GM19324 (cell line): Measurements from ENCODE around the gene DNAJB6.
A peak's percentile ranks its signal among the peaks of the same experiment; 100 is the strongest.

Experiments
- ATAC-seq: cut with Tn5 transposase; IDR thresholded peaks from one replicate; pipeline ENCODE4 v1.9.1; 2021; ENCODE audit warnings: mild to moderate bottlenecking, moderate library complexity; ENCODE audit not compliant: unreplicated experiment, low FRiP score

Gene DNAJB6

DNA sequence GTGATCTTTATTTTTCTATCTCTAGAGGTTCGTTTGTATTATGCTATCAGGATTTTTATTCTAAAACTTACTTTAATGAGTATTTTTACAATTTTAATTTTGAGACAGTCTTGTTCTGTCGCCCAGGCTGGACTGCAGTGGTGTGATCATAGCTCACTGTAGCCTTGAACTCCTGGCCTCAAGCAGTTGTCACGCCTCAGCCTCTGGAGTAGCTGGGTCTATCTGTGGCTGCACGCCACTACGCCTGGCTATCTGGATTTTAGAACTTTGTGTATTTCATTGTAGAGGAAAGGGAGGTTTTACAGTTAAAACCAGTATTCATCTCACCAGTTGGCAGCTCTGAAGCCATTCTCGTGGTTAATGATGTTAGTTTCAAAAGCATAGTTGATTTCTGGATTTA lies 25.9 kb downstream of the DNAJB6 start:
- no peak for ATAC-seq

DNA sequence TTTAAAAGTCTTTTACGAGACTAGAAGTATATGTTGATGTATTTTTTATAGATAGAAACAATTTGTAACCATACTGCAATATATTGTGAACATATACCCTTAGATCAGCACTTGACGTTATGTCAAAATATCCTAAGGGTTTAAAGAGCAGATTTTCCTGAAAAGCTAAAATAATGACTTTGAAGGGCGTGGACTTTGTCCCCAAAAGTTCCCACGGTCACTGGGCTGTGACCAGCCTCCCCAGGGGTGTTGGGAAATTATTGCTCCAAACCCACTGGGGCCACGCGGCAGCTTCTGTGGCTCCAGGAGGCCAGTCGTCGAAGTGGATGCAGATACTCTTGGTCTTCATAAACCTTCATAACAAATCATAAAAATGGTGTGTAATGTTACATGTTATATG lies 29.9 kb downstream of the DNAJB6 start:
- ATAC-seq, result no peak

DNA sequence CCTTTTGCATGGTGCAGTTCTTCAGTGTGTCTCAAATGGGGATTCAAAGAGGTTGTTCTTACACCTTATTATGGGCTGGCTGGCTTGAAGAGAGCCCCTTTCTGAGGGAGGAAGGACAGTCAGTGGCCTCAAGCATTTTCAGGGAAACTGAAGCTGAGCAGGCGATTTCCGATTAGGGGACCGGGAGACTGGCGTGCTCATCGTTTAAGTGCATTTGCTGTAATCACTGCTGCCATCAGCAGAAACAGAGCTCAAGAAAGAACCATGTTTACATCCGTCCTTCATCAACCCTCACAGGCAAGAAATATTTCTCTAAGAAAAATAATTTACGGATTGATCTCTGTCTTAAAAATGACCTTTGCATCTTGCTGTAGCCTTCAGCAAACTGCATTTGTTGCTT lies 32.2 kb downstream of the DNAJB6 start:
- no peak for ATAC-seq

DNA sequence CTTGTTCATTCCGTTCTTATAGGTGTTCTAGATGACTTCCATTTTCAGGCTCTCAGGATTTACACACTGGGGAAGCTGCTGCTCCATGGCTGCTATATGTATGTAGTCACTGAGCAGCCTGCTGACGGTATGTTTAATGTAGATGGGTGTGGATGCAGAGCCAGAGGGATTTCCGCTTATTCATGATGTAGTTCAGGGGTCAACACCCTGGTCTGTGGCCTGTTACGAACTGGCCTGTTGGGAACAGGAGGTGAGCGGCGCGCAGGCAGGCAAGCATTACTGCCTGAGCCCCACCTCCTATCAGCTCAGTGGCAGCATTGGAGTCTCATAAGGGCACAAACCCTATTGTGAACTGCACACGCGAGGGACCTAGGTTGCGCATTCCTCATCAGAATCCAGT lies 33.9 kb downstream of the DNAJB6 start:
- no peak for ATAC-seq

DNA sequence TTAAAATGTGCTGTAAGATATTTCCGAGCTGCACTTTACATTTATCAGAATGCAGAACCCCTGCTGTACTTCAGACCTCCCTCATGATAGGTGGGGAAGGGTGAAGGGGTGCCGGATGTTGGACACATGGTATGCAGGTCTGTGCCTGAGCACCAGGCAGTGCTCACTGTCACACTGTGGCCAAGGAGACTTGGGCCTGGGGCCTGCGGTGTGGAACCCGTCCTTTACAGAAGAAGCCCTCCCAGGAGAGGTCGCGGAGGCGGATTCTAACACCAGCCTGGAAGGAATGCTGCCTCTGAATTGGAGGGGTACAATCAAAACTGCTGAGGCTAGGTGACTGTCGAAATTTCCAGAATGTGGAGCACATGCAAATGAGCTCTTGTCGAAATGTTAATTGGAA lies 34.5 kb downstream of the DNAJB6 start:
- no peak for ATAC-seq

DNA sequence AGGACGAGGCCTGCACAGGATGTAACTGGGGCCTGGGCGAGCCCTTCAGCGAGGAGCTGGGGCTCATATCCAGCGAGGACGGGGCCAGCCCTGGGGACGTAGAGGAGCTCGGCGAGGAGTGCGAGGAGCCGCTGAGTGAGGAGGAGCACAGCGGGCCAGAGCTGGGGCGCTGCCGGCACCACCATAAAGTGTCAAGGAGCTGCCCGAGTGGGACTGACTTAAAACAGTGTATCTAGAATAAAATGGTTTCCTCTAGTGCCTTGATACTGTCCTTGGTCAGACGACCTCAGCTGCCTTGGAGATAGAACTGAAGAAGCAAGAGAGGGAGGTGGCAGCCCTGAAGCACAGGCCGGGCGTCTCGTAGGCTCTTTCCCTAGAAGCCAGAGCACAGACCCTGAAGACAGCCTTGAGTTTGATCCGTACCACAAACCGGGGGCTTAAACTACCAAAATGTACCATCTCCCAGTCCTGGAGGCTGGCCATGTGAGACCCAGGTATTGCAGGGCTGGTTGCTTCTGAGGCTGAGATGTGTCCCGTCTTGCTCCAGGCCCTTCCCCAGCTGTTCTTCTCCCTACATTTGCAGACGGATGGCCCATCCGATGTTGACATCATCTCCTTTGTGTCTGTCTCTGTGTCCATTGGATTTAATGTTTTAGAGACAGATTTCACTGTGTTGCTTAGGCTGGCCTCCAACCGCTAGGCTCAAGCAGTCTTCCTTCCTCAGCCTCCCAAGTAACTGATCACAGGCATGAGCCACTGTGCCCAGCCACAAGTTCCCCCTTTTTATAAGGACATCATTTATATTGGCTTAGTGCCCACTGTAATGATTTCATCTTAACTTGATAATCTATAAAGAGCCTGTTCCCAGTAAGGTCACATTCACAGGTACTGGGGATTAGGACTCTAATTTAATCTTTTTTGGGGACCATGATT lies 35.8 kb downstream of the DNAJB6 start:
- ATAC-seq, result no peak

DNA sequence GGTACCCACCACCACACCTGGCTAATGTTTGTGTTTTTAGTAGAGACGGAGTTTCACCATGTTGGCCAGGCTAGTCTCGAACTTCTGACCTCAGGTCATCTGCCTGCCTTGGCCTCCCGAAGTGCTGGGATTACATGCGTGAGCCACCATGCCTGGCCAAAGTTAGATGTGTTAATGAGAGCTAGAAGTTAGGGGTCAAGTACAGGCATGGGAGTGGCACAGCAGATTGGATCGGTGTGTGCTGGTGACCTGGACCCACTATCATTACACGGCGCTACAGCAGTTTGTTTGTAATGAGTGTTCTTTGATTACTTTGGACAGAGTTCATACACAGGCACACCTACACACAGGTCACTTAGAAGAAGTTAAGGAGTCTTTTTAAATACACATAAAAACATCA lies 36.7 kb downstream of the DNAJB6 start:
- no peak for ATAC-seq

DNA sequence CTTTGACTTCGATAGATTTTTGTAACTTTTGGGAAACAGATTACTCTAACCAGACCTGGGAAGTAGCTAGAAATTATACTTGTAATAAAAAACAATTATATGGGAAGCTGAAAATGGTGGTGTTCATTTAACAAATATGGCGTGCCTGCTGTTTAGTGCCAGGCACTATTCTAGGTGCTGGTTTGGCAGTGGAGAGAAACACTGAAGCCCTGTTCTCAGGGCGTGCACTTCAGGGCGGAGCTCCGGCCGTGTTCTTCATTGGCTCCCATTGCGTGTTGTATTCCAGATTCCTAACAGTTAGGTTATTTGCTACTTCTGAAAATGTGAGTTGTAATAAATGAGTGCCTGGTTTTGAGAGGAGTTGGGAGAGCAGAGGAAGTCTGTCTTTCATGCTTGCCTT lies 38.6 kb downstream of the DNAJB6 start:
- ATAC-seq, result no peak

DNA sequence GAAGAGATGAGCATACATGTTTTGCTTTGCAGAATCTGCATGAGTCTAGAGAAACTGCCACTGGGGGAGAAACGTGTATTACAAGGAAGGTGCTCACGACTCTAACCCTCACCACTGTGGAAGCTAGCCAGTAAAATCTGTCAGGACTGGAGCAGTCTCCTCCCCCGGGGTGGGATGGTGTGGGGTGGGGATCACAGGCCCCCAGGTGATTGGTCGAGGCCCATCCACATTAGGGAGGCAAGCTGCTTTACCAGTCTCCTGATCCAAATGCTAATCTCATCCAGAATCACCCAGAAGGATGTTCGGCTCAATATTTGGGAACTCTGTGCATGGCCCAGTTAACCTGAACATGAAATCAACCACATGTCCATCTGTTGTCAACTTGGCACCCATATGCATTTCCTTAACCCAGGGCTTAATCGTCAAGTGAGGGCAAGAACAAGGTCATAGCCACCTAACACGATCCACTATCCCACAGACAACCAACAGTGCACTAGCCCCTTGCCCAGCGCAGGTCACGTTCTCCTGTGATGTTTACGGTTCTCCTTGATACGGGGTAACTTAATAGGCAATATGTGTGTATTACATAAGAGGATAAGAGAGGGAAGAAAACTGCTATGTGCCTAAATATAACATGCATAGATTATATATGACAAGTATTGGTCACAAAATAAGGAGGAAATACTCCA lies 40.8 kb downstream of the DNAJB6 start:
- no peak for ATAC-seq

DNA sequence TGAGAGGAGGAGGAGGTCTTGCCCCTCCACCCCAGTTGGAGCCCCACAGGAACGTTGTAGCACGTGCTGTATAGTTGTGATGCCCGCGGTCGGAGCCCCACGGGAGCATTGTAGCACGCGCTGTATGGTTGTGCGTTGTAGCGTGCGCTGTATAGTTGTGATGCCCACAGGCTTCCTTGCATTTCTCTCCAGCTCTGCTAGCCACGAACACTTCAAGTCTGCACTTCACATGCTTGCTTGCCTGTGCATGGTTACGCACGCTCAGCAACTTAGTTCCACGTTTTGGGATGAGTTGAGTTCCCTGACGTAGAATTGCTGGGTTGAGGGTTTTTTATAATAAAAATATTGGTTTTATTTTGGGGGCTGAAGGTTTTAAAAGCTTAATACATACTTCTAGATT lies 41.6 kb downstream of the DNAJB6 start:
- ATAC-seq, result no peak

DNA sequence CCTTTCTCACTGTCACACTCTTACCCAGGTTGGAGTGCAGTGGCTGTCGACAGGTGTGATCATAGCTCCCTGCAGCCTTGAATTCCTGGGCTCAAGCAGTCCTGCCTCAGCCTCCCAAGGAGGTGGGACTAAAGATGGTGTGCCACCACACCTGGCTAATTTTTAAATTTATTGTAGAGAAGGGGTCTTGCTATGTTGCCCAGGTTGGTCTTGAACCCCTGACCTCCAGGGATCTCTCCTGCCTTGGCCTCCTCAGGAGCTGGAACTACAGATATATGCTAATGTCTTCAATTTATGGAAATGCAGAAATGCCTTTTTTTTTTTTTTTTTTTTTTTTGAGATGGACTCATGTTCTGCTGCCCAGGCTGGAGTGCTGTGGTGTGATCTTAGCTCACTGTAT lies 42.7 kb downstream of the DNAJB6 start:
- ATAC-seq, result no peak

DNA sequence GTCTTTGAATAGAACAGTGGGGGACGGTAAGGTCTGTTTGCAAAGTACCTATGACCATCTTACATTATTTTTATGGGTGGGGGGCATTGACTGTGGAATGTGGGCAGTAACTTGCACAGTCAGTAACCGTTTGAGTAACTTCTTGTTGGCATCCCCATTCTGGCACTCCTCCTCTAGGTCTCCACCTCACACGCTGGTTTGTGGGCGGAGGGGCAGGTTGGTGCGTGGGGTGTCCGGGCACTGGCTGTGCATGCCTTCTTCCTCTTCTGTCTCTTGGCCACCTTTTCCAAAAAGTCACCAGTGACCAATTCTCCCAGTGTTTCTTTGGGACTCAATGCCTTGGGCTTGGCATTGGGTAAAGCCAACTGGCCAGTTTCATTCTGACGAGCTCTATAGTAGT lies 43.6 kb downstream of the DNAJB6 start:
- ATAC-seq, result no peak

DNA sequence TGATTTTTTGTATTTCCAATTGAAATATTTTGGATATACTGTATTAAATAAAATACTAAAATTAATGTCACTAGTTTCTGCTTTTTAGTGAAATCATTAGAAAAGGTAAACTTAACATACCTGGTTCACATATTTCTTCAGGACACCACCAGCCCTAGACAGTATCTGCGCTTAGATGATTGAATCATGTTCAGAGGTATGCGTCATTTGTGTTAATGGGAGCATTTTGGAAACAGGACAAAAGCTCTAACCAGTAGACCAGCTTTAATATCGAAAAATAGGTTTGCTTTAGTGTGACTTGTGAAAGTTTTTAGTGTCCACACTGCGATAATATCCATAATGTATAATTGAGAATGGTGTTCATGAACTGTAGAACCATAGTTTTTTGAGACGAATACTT lies 47.1 kb downstream of the DNAJB6 start:
- ATAC-seq, result no peak

DNA sequence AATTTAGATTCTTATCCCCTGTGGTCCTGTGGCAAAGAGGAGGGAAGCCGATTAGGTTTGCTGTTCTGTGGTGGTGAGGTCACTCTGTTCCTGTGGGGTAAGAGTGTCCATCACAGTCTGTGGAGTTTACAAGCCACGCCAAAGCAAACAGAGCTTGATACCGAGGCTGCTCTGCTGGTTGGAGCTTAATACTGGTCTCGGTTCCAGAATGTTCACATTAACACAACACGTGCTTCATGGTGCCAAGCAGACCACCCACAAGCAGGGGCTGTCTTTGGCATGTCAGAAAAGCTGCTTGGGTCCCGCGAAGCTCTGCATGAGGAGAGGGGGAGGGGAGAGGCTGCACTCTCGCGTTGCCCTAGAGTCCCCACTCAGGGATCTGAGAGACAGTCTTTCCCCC lies 47.5 kb downstream of the DNAJB6 start:
- no peak for ATAC-seq

DNA sequence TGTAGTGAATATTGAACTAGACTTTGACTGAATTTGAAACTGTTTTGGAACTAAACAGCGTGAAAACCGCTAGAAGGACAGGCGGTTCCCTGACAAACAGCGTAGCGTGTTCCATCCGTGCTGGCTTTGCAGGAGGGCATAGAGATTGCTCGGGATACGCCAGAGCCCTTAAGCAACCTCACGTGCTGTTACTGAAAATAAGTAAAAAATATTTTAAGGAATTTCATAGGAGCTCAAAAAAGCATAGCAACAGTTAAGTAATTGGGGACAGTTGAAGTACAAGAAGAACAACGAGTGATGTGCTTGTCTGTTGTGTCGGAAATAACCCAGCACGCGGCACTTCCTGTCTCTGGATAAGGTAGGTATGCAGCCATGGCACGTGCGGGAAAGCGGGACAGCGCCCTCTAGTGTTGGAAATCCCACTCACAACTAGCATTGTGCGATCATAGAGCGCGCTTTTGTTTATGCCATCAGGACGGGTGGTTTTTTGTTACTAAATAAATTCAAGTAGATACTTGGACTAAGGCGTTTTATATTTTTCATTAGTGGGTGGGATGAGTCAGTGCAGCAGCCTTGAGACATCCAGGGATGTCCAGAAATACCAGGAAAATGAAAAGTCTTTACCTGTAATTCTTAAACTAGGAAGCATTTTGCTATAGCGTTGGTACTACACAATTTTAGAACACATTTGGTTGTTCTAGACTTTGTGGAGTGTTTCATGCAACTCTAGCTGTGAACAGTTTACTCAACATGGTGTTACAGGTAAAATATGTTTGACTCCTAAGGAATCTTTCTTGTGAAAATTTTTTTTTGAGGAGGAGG lies 50.4 kb downstream of the DNAJB6 start:
- peak; percentile 82 for ATAC-seq

DNA sequence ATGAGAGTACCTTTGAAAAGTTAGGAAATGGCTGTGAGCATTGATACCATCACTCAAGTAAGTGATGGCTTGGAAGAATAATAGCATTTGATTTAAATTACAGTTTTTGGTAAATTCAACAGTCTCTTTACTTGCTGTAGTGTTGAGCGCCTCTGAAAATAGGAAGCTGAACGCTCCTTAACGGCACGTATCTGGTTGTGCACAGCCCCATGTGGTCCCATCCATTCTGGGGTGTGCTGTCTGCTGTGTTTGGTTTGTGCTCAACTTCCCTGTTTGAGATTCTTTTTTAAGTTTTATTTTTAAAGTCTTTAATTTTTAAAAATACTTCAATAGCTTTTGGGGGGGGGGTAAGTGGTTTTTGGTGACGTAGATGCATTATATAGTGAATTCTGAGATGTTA lies 51.5 kb downstream of the DNAJB6 start:
- no peak for ATAC-seq

DNA sequence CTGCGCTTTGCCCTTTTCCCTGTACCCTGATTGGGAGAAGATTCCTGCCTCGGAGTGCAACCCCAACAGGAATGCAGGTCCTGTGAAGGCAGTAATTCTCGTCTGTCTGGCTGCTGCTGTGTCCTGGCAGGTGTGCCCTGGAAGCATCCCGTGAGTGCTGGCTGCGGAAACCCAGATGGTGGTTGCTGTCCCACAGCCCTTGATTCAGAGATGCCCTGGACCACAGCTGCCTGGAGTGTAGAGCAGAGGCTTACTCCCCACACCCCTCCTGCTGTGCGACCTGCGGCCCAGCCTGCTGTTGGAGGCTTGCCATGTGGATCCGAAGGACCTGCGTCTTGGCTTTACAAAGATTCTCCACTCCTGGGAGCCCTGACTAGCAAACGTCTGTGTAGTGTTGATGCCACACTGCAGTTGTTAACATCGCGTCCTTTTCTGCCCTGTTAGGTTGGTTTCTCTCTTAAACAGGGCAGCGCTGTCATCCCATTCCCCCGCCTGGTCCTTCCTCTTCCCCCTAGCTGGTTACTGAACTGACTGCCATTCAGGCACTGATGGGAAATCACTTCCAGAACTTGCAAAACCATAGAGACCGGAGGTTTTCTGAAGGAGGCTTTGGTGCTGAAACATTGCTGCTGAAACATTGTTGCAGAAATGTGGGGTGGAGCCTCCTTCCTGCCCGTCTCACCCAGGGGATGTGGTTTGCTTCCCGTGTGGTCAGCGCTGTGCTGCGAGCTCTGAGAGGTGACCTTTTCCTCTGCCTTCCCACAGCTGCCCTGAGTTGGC lies 53.3 kb downstream of the DNAJB6 start:
- ATAC-seq, result no peak

DNA sequence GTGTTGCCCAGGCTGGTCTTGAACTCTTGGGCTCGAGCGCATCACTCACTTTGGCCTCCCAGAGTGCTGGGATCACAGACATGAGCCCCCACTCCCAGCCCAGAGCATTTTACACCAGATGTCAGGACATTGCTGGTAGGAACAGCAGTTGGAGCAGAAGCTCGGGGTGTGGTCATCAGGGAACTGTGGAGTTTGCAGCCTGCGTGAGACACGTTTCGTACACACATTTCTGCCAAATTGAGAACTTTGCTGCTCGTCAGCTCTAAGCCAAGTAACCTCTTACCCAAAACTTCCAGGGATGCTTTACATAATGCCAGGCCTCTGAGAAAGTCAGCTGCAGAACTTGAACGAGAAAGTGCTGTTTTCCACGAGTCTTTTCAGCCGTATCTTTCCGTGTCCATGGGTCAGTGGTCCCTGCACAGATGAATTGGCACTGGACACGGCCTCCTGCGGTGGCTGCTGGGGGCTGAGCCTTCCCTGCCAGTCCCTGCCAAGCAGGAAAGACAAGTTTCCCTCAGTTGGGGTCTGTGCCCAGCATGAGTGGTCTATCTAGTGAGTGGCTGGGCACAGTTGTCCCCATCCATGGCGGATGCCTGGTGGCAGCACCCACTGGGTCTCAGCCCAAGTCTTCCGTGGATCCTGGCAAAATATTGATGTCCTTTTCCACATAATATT lies 54.4 kb downstream of the DNAJB6 start:
- ATAC-seq, result no peak

DNA sequence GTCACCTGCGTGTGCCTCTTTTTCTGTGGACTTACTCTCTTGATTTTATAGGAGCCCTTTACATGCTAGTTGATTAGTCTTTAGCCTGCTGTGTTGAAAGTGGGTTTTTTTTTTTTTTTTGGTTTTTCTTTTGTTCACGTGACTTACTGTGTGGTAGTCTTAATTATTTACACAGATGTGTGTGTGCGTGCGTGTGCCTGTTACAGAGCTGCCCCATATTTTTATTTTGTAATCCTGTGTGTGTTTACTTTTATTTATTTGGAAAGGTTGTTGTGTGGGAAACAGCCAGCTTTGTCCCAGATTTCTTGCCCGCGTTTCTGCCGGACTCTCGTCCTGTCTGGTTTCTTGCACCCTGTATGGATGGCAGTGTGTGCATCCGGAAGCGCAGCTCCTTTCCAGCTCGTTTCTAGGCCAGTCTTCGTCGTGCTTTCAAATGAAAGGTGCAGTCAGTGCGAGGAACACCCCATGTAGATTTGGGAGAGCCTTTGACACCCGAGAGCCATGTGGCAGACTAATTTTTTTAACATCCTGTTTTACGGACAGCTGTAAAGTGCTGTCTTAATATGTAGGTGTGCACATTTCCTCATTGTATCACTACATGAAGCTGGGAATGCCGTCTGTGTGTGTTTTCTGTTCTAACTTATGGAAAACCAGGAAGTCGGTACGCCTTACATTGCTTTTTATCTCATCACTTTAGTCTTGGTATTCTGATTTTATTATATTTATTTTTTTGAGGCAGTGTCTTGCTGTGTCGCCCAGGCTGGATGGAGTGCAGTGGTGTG lies 55.6 kb downstream of the DNAJB6 start:
- no peak for ATAC-seq
